T1000 (cell line): ENCODE data around the gene PKD1L1.
"Not testable (repeated sequence)": the region's sequence is repeated elsewhere in the genome, so short reads cannot be mapped to it uniquely, and the experiment has no call there.

Experiments used
- DNase-seq: peaks from one replicate; lab custom pipeline; 2025; ENCODE audit warnings: mixed read lengths; lab: John Stamatoyannopoulos, UW

PKD1L1 gene

GRCh38 chr7:47938574-47939165 is 9.6 kb downstream of the PKD1L1 start:
- no peak for DNase-seq

DNA sequence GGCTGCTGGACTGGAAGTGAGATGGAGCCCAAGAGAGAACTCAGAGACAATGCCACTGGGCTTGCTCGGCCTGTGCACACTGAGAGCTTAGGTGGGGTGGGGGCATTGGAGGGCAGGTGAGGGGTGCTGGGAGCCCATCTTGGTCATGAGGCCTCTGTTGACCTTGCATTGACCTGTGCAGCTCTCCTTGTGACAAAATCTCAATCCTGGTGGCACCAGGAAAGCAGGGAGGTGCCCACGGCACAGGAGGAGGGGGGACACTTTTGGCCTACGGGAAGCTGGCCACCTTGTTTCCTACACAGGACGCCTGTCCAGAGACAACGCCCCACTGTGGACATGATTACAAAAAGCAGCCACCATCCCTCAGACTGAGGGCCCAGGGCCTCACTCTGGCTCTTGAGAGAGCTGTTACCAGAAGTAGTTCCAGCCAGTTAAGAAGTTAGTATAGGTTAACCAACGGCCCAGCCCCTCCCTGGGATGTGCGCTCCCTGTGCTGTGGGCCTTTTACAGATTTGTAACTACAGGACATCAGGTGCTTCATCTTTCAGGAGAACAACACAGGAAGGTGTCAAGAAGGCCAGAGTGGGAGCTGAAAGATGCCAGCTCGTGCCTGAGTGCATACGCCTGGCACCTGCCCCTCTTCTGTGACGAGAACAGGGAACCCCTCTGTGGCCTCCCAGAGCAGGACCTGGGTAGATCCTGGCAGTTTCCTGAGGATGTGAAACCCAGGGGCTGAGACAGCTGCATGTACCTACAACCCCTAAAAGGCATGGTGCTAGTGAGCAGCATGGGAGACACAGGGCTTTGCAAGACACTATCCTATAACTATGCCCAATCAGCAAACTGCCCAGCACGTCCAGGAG is 10.3 kb downstream of the PKD1L1 start:
- DNase-seq: no peak

DNA sequence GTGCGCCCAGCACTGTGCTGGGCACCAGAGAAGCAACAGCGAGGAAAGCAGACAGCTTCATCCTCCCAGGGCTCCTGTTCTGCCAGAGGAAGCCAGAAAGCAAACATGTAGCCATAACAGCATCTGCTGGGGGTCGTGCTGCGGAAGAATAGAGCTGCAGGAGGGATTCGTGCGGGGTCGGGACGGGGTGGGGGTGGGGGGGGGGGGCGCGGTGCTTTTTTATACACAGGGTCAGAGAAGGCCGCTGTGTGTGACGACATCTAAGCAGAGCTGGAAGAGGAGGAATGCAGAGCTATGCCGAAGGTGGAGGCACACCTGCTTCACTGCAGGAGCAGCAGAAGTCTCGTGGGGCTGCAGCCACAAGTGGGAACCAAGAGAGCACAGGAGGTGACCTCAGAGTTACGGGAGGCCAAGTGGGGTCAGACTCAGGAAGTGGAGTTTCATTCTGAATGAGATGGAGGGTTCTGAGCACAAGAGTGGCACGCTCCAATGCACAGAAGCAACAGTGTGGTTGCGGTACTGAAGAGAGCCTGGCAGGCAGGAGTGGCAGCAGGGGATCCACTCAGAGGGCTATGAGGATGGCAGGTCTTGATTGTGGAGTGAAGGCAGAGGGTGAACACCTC is 11.1 kb downstream of the PKD1L1 start:
- no peak for DNase-seq

GRCh38 chr7:47936323-47936722 is 11.9 kb downstream of the PKD1L1 start:
- DNase-seq: no peak

- no peak for DNase-seq
Measured at GRCh38 chr7:47935336-47935735, 12.9 kb downstream of the PKD1L1 start.

GRCh38 chr7:47934831-47935230 is 13.4 kb downstream of the PKD1L1 start:
- DNase-seq: no peak

DNA sequence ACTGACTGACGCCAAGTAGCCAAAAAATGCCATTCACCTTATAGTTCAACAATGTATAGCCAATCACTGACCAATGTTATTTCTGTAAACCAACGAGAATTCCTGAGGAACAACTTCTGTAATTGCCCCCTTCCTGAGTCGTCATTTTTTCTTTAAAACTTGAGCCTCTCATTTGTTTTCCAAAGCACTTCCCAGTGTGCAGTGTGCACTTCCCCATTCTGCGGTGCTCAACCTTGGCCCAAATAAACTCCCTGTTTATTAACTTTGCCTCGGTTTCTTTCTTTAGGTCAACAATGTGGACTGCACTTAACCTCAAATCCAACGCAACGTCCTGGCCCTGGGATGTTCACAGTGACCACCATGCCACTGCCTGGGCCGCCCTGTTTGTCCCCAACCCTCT is 15.1 kb downstream of the PKD1L1 start:
- DNase-seq: no peak

- no peak for DNase-seq
Measured at GRCh38 chr7:47932466-47933037, 15.7 kb downstream of the PKD1L1 start.

DNA sequence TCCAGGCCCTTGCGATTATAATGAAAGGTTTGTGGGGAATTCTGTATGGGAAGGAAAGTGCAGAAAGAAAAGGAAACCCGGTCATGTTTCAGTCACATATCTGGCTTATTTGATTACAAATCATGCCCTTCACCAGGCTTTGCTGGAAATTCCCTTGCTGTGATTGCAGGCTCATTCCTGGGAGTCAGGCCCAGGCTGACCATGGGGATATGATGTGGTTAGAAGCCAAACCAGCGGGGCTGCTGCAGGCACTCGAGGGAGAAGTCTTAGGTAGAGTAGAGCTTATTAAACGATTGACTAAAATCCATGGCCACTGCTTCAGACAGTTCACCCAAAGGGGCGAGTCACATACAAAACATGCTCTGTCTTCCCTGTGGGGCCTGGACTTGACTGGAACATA is 16.2 kb downstream of the PKD1L1 start:
- DNase-seq: no peak

DNA sequence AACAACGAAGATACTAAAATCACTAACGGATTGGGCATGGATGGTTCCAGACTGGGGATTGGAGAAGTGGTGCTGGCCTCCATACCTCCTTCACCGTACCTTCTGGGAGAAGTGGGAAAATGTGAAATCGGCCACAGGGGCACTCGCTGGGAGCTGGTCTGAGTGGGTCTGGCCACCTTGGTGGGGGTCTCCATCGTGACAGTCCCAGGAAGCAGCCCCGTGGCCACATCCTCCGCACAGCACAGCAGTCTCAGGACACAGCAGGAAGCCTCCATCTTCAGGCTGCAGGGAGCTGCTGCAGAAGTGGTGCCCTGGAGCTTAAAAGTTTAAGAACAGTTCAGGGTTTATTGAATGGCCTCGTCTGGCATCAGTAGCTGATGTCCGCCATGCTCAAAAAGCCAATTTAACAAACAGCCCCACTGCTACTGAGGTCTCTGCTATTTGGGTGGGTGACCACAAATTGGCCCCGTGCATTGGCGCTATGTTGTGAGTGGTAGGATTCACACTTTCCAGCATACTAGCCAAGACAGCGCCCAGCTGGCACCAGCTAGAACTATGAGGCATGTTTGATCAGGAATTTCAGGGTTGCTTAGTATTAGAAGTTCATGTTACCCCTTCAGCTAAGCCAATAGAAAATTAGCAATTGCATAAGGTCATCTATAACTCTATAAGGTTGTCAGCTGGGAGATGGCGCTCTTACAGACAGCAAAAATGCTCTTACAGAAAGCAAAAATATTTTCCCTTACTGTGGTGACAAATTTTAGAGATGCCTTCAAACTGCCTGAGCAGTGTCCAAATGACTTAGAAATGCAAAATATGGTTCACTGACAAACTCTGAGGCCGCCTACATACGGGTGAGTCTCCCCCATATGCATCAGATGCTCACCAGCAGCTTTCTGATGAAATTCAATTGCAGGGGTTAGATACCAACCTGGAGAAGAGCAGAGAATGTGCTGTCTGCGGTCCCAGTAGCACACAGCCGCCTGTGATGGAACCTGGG is 17.0 kb downstream of the PKD1L1 start:
- DNase-seq: no peak

DNA sequence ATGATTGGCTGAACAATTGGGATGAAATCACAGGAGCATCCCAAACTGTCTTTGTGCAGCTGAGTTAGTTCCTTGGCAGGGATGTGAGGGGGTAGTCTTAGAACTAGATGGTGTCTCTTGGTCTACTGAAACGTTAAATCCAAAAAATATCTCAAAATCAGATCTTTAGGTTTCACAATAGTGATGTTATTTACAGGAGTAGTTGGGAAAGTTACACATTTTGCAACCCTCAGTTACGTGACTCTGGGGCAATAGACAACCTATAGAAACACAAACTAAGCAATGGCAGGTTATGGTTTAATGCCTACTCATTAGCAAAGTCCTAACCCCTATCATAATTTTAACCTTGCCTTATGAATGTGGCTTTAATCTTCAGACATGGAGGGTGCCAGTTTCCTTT is 24.0 kb downstream of the PKD1L1 start:
- no peak for DNase-seq

DNA sequence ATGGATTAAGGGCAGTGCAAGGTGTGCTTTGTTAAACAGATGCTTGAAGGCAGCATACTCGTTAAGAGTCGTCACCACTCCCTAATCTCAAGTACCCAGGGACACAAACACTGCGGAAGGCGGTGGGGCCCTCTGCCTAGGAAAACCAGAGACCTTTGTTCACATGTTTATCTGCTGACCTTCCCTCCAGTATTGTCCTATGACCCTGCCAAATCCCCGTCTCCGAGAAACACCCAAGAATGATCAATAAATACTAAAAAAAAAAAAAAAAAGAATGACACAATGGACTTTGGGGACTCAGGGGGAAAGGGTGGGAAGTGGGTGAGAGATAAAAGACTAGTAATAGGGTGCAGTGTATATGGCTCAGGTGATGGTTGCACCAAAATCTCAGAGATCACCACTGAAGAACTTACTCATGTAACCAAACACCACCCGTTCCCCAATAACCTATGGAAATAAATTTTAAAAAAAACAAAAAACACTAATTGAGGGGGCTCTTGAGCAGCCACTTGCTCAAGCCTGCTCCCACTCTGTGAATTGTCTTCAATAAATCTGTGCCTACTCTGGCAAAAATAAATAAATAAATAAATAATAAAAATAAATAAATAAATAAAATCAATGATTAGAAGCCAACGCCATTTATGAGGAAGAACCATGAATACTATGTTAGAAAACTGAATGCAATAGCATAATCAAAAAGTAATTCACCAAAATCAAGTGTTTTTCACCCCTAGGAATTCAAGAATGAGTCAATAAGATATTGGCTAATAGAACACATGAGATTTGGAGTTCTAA is 25.0 kb downstream of the PKD1L1 start:
- not testable (repeated sequence) for DNase-seq

DNA sequence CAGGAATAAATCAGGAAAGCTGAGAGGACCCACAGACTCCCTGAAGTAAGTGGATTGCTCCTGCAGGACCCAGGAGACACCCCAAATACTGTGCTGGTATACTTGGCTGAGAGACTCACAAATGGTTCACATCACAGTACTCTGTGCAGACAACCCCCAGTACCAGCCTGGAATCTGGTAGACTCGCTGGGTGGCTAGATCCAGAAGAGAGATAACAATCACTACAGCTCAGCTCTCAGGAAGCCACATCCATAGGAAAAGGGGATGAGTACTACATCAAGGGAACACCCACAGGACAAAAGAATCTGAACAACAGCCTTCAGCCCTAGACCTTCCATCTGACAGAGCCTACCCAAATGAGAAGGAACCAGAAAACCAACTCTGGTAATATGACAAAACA is 31.8 kb downstream of the PKD1L1 start:
- DNase-seq: not testable (repeated sequence)

DNA sequence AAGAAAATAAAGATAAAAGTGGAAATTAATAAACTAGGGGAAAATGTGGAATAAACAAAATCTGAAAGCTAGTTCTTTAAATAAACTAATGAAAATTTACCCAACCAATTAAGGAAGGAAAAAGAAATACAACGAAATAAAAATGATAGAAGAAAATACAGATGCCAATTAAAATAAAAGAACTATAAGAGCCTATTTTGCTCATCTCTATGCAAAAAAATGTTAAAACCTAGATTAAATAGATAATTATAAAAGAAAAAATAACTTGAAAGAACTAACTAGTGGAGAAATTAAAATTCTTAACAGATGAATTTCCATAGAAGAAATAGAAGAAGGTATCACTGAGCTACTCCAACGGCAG is 32.7 kb downstream of the PKD1L1 start:
- no peak for DNase-seq

GRCh38 chr7:47914717-47915615 is 33.3 kb downstream of the PKD1L1 start:
- no peak for DNase-seq

DNA sequence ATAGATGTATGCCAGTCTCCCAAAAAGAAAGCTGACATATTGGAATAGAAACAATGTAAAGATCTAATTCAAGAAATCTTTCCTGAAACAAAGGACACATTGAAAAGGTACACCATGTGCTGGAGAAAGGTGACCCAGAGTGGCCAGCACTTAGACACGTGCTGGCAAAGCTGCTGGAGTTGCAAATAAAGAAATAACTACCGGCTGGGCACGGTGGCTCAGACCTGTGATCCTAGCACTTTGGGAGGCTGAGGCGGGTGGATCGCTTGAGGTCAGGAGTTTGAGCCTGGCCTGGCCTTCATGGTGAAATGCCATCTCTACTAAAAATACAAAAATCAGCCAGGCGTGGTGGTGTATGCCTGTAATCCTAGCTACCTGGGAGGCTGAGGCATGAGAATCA is 35.9 kb downstream of the PKD1L1 start:
- DNase-seq: no peak

DNA sequence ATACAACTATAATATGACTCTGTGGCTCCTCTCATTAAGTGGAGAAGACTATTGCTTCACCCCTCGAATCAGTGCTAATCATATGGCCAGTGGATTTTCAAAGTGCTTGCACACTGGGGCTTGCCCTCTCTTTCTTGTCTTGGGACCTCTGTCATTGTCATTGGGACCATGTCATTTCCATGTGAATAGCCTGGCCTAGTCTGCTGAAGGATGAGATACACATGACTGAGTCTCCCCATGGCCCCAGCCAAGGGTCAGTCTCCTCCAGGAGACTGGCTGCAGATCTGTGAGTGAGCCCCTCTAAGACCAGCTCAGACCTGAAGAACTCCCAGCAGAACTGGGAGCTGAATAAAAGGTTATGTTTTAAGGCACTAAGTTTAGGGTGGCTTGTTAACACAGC is 39.5 kb downstream of the PKD1L1 start:
- no peak for DNase-seq

DNA sequence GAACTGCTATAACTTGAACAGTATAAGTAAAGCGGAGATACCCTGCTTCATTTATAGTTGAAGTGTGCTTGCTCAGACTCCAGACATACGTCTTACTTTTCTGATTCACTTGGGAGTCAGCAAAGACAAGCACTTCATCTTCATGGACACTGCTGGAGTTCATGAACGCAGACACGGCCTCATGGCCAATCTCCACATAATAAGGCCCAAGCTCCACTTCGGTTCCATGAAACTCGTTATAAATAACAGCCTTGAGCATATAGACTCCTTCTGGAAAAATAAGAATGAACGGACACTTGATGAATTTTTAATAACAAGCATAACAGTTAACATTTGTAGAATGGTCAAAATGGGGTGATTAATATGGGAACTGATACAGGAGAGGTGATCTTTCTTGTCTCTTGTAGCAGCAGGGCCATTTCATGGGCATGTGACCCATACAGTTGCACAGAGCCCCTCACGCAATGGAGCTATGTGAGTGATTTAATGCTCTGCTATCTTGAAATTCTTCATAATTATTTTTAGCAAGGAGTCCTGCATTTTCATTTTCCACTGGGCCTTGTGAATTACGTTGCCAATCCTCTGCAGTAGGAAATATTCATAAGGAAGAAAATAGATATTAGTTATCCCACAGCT is 40.2 kb downstream of the PKD1L1 start:
- DNase-seq: no peak

DNA sequence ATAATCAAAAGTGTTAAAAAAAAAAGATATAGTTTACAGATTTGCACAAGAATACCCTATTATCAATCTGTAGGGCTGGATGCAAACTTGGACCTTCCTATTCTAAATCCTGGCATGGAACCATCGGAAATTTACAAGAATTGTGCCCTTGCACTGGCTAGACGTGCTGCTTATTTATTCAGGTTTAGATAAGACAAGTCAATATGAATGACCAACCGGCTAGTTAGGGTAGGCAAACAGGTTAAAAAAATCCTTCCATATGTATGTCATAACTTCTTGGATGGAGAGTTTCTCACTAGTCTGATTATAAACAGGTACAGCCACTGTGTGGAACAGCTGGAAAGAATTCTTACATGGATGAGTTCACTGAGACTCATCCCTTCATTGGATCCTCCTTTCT is 41.4 kb downstream of the PKD1L1 start:
- DNase-seq: no peak
